Chondrocyte (in vitro differentiated cells): Measurements from ENCODE around the gene MARK1. TPM values are rescaled to one million over a fixed set of nuclear protein-coding genes. Genes with fewer than 3 reads are reported as not detected.

Source experiments
- DNase-seq: peaks from one replicate; pipeline ENCODE4 v3.0.0; 2021; ENCODE audit warnings: mixed read lengths, low spot score
- H3K27ac Mint-ChIP-seq: one replicate; pipeline ENCODE4 v1.8.0; 2021; ENCODE audit warnings: mild to moderate bottlenecking, moderate library complexity, mixed read lengths; ENCODE audit not compliant: unreplicated experiment
- H3K27me3 Mint-ChIP-seq: 2 replicates; pipeline ENCODE4 v1.8.0; 2021; ENCODE audit warnings: low read depth, mixed read lengths
- H3K36me3 Mint-ChIP-seq: 2 replicates; pipeline ENCODE4 v1.8.0; 2021; ENCODE audit warnings: low read depth, mixed read lengths
- H3K4me1 Mint-ChIP-seq: 2 replicates; pipeline ENCODE4 v1.8.0; 2021; ENCODE audit warnings: low read depth, mild to moderate bottlenecking, mixed read lengths
- H3K4me3 Mint-ChIP-seq: one replicate; pipeline ENCODE4 v1.8.0; 2021; ENCODE audit warnings: mild to moderate bottlenecking, moderate library complexity, mixed read lengths; ENCODE audit not compliant: unreplicated experiment
- H3K9me3 Mint-ChIP-seq: 2 replicates; pipeline ENCODE4 v1.8.0; 2021; ENCODE audit warnings: low read depth, mixed read lengths
- CTCF ChIP-seq: fragments of 200-600 bp; sonication (generic); IDR thresholded peaks from 2 replicates; pipeline ENCODE4 v1.5.0; 2021; ENCODE audit warnings: antibody characterized with exemption, mild to moderate bottlenecking, moderate library complexity
- total RNA-seq: library from RNA; stranded (reverse); gene quantifications from 3 replicates; pipeline ENCODE4 v1.2.1, GENCODE V29; 2021

Gene MARK1
- total RNA-seq, 1 donor from 2014 or later = 4.1 TPM

- Mint-ChIP-seq H3K9me3 (no peaks in the 10 kb centered on the region), H3K27me3 (peaks cover 4% of the 10 kb centered on the region), H3K27ac (no peak overlapping the region), H3K4me3 (no peak overlapping the region), H3K4me1 (peaks cover 3% of the 10 kb centered on the region), H3K36me3 (no peaks in the 10 kb centered on the region)
- TF ChIP-seq CTCF = no peak
- DNase-seq = no peak
Measured at GRCh38 chr1:220684890-220685289, 157.0 kb downstream of the MARK1 start.

- peaks cover 5% of the 10 kb centered on the region for H3K27me3 Mint-ChIP-seq
- H3K27ac Mint-ChIP-seq = no peak overlapping the region
- no peaks in the 10 kb centered on the region for H3K36me3 Mint-ChIP-seq
- no peaks in the 10 kb centered on the region for H3K9me3 Mint-ChIP-seq
- H3K4me1 Mint-ChIP-seq = peaks cover 9% of the 10 kb centered on the region
- H3K4me3 Mint-ChIP-seq = no peak overlapping the region
- TF ChIP-seq CTCF = peak; percentile 29
- no peak for DNase-seq
Measured at GRCh38 chr1:220685879-220686278, 157.9 kb downstream of the MARK1 start.

- Mint-ChIP-seq H3K27ac (no peak overlapping the region), H3K9me3 (no peaks in the 10 kb centered on the region), H3K4me3 (no peak overlapping the region), H3K4me1 (peaks cover 14% of the 10 kb centered on the region), H3K27me3 (peaks cover 10% of the 10 kb centered on the region), H3K36me3 (no peaks in the 10 kb centered on the region)
- TF ChIP-seq CTCF = no peak
- no peak for DNase-seq
Measured at GRCh38 chr1:220687809-220688208, 159.9 kb downstream of the MARK1 start.

- Mint-ChIP-seq H3K27me3 (peaks cover 10% of the 10 kb centered on the region), H3K27ac (no peak overlapping the region), H3K36me3 (no peaks in the 10 kb centered on the region), H3K4me1 (peaks cover 14% of the 10 kb centered on the region), H3K9me3 (no peaks in the 10 kb centered on the region), H3K4me3 (peak overlapping the region; percentile 85)
- no peak for TF ChIP-seq CTCF
- no peak for DNase-seq
Measured at GRCh38 chr1:220689666-220690065, 161.7 kb downstream of the MARK1 start.

- no peaks in the 10 kb centered on the region for H3K36me3 Mint-ChIP-seq
- H3K27ac Mint-ChIP-seq = no peak within 1 kb of the TSS
- H3K27me3 Mint-ChIP-seq = peaks cover 10% of the 10 kb centered on the region
- TF ChIP-seq CTCF = peak; percentile 100
- peak within 1 kb of the TSS; percentile 85 for H3K4me3 Mint-ChIP-seq
- H3K9me3 Mint-ChIP-seq = no peaks in the 10 kb centered on the region
- peaks cover 14% of the 10 kb centered on the region for H3K4me1 Mint-ChIP-seq
- no peak for DNase-seq
Measured at GRCh38 chr1:220690140-220691052, 162.5 kb downstream of the MARK1 start, which contains the start of gene C1orf115. Gene C1orf115, plus strand, starts transcription at chr1:220690363. Its CDS starts 40 bp downstream, at chr1:220690403.
